Testis (tissue), 2 donors: ENCODE data around the gene IFT27.

Source experiments
- CTCF ChIP-seq, 3 experiments: fragments of 450-650 bp in 2 of 3; fragments of 200-600 bp in 1 of 3; sonication (generic) in 1 of 3; IDR thresholded peaks; one replicate each; pipeline ENCODE4 v1.5.1; 2016 to 2019; ENCODE audit warnings: antibody characterized with exemption in 3 of 3, mild to moderate bottlenecking in 2 of 3, moderate library complexity in 1 of 3
- POLR2A ChIP-seq: fragments of 450-650 bp; IDR thresholded peaks from one replicate; pipeline ENCODE4 v1.6.1; 2017; ENCODE audit warnings: antibody characterized with exemption, mild to moderate bottlenecking, moderate library complexity

GRCh38 chr22:36745301-36745995 is 30.5 kb downstream of the IFT27 start:
- TF ChIP-seq POLR2A (no peak), CTCF (IDR thresholded peaks at IDR 0.05) (no peak)
